Vagina (tissue), 2 donors: Measurements from ENCODE around the gene KYAT1. TPM values are rescaled to one million over a fixed set of nuclear protein-coding genes. Genes with fewer than 3 reads are reported as not detected.
A peak's percentile ranks its signal among the peaks of the same experiment; 100 is the strongest.
"Not testable (repeated sequence)": the region's sequence is repeated elsewhere in the genome, so short reads cannot be mapped to it uniquely, and the experiment has no call there.

Experiments
- DNase-seq, 2 donors: peaks; one replicate each; pipeline ENCODE4 v3.0.0-alpha.2; 2017; ENCODE audit errors: extremely low spot score in 2 of 2
- H3K27ac ChIP-seq: fragments of 200-600 bp; sonication (generic); one replicate; pipeline ENCODE4 v1.5.1; 2019
- H3K27me3 ChIP-seq: fragments of 200-600 bp; sonication (generic); one replicate; pipeline ENCODE4 v1.5.1; 2019
- H3K36me3 ChIP-seq, 2 donors: fragments of 200-600 bp; sonication (generic); one replicate each; pipeline ENCODE4 v1.5.1; 2017 to 2019
- H3K4me1 ChIP-seq: fragments of 200-600 bp; sonication (generic); one replicate; pipeline ENCODE4 v1.5.1; 2019
- H3K4me3 ChIP-seq, 2 donors: fragments of 200-600 bp; sonication (generic); 1 replicate in 1 of 2; 2 replicates in 1 of 2; pipeline ENCODE4 v1.5.1; 2016 to 2019
- H3K9me3 ChIP-seq: fragments of 200-600 bp; sonication (generic); one replicate; pipeline ENCODE4 v1.5.1; 2019
- CTCF ChIP-seq, 3 experiments: fragments of 450-650 bp in 2 of 3; fragments of 200-600 bp in 1 of 3; sonication (generic) in 1 of 3; IDR thresholded peaks; one replicate each; pipeline ENCODE4 v1.5.1; 2017 to 2019; ENCODE audit warnings: antibody characterized with exemption in 3 of 3, mild to moderate bottlenecking in 2 of 3, moderate library complexity in 2 of 3
- POLR2A ChIP-seq, 2 donors: fragments of 450-650 bp; IDR thresholded peaks; one replicate each; pipeline ENCODE4 v1.6.1; 2017; ENCODE audit warnings: antibody characterized with exemption in 2 of 2, mild to moderate bottlenecking in 2 of 2, moderate library complexity in 2 of 2
- POLR2AphosphoS5 ChIP-seq, 2 donors: sonication (generic); formaldehyde crosslinking; IDR thresholded peaks; one replicate each; pipeline ENCODE4 v1.9.0; 2017; ENCODE audit warnings: antibody characterized with exemption in 2 of 2, mild to moderate bottlenecking in 2 of 2, low read depth in 1 of 2; ENCODE audit not compliant: insufficient read depth in 1 of 2
- intact Hi-C: fragments of 100-400 bp; cut with DNase I; formaldehyde crosslinking; loops from one replicate; pipeline ENCODE4 v1.15.1; 2023
- total RNA-seq: library from RNA; depleted of rRNA; stranded (reverse); fragments of >200 nt; gene quantifications from one replicate; pipeline ENCODE4 v1.2.3, GENCODE V29; 2016

KYAT1 gene
- total RNA-seq, 1 donor from 2014 or later = 11.0 TPM

DNA sequence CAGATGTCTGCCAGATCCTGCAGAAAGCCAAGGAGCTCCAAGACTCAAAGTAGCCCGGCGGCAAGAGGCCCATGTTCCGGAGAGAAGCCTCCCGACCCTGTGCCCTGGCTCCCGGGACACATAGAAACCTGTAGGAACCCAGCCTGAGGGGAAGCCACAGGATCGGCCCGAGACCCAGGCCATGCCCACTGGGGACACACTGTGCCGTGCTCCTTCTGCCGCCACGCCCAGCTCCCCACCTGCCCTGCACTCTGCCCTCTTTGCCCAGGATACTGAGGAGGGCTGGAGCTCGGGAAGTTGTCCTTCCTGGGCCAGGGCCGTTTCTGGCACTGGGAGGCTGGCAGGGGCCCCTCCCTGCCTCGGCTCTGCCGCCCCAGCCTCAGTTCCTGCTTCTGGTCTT lies 73.9 kb downstream of the KYAT1 start:
- intact Hi-C loops = no loop called here
- no peak for DNase-seq
- Histone ChIP-seq H3K27ac (no peak overlapping the region), H3K4me1 (no peaks in the 10 kb centered on the region), H3K27me3 (no peaks in the 10 kb centered on the region), H3K4me3 (no peak overlapping the region), H3K36me3 (peaks cover 0 to 44% of the 10 kb centered on the region in 2 donors), H3K9me3 (no peaks in the 10 kb centered on the region)
- TF ChIP-seq CTCF (IDR thresholded peaks at IDR 0.05) (no peak), POLR2AphosphoS5 (IDR thresholded peaks at IDR 0.05; ENCODE audit: insufficient read depth in 1 of 2, low read depth in 1 of 2) (no peak), POLR2A (IDR thresholded peaks at IDR 0.05) (no peak)

DNA sequence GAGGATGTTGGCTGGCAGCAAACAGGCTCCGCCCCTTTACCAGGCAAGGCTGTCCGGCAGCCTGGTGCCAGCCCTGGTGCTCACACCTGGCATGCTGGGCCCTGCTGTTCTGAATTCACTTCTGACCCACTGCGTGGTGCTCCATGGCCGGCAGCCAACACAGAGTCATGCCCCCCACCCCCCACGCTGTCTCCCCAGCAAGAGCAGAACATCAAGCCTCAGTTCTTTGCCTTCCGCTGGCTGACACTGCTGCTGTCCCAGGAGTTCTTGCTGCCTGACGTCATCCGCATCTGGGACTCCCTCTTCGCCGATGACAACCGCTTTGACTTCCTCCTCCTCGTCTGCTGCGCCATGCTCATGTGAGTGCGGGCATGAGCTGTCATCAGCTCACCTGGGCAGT lies 76.1 kb downstream of the KYAT1 start:
- no peak for TF ChIP-seq CTCF (IDR thresholded peaks at IDR 0.05)
- no peak for TF ChIP-seq POLR2A (IDR thresholded peaks at IDR 0.05)
- TF ChIP-seq POLR2AphosphoS5 (IDR thresholded peaks at IDR 0.05; ENCODE audit: insufficient read depth in 1 of 2, low read depth in 1 of 2) = no peak
- peak in 1 of 2 donors; percentile 90 for DNase-seq
- Histone ChIP-seq H3K9me3 (no peaks in the 10 kb centered on the region), H3K4me1 (no peaks in the 10 kb centered on the region), H3K27ac (no peak overlapping the region), H3K36me3 (peaks cover 0 to 55% of the 10 kb centered on the region in 2 donors), H3K4me3 (no peak overlapping the region), H3K27me3 (no peaks in the 10 kb centered on the region)
- intact Hi-C loops = no loop called here

DNA sequence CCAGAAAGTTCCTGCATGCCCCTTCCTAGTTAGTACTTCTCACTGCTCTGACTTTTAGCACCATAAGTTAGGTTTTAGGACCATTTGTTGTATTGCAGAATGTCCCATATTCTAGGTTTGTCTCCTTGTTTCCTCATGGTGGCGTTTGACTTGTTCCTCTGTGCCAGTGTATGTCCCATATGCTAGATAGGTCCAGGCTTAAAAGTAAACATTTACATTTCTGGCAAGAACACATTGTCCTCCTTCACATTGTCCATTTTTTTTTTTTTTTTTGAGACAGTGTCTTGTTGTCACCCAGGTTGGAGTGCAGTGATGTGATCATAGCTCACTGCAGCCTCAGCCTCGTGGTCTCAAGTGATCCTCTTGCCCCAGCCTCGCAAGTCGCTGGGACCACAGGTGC lies 79.3 kb downstream of the KYAT1 start:
- no peak overlapping the region for H3K4me3 ChIP-seq
- intact Hi-C loops = no loop called here
- H3K9me3 ChIP-seq = no peaks in the 10 kb centered on the region
- H3K36me3 ChIP-seq = peaks cover 0 to 75% of the 10 kb centered on the region in 2 donors
- no peaks in the 10 kb centered on the region for H3K27me3 ChIP-seq
- no peak overlapping the region for H3K27ac ChIP-seq
- H3K4me1 ChIP-seq = no peaks in the 10 kb centered on the region
- TF ChIP-seq POLR2A (IDR thresholded peaks at IDR 0.05) (no peak), POLR2AphosphoS5 (IDR thresholded peaks at IDR 0.05; ENCODE audit: insufficient read depth in 1 of 2, low read depth in 1 of 2) (no peak), CTCF (IDR thresholded peaks at IDR 0.05) (no peak)
- no peak for DNase-seq

GRCh38 chr9:128800061-128800460 lies 81.7 kb downstream of the KYAT1 start:
- Histone ChIP-seq H3K27ac (no peak overlapping the region), H3K27me3 (no peaks in the 10 kb centered on the region), H3K4me1 (no peaks in the 10 kb centered on the region), H3K36me3 (peaks cover 0 to 70% of the 10 kb centered on the region in 2 donors), H3K9me3 (no peaks in the 10 kb centered on the region), H3K4me3 (no peak overlapping the region)
- TF ChIP-seq POLR2AphosphoS5 (IDR thresholded peaks at IDR 0.05; ENCODE audit: insufficient read depth in 1 of 2, low read depth in 1 of 2) = no peak
- TF ChIP-seq CTCF (IDR thresholded peaks at IDR 0.05) = no peak
- TF ChIP-seq POLR2A (IDR thresholded peaks at IDR 0.05) = no peak
- intact Hi-C loops = no loop called here
- no peak for DNase-seq

- Histone ChIP-seq H3K27ac (no peak overlapping the region), H3K9me3 (no peaks in the 10 kb centered on the region), H3K4me1 (no peaks in the 10 kb centered on the region), H3K27me3 (no peaks in the 10 kb centered on the region), H3K36me3 (peaks cover 0 to 64% of the 10 kb centered on the region in 2 donors), H3K4me3 (no peak overlapping the region)
- no peak for TF ChIP-seq POLR2AphosphoS5 (IDR thresholded peaks at IDR 0.05; ENCODE audit: insufficient read depth in 1 of 2, low read depth in 1 of 2)
- no peak for TF ChIP-seq CTCF (IDR thresholded peaks at IDR 0.05)
- TF ChIP-seq POLR2A (IDR thresholded peaks at IDR 0.05) = no peak
- no peak for DNase-seq
- intact Hi-C loops = no loop called here
Measured at GRCh38 chr9:128798896-128799295, 82.9 kb downstream of the KYAT1 start.

DNA sequence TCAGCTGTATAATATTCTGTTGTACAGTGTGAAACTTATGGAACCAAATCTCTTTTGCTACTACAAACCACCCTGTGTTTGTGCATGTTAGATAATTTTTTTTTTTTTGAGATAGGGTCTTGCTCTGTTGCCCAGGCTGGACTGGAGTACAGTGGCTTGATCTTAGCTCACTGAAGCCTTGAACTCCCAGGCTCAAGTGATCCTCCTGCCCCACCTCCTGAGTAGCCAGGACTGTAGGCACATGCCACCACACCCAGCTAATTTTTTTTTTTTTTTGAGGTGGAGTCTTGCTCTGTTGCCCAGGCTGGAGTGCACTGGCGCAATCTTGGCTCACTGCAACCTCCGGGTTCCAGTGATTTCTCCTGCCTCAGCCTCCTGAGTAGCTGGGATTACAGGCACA lies 86.8 kb downstream of the KYAT1 start:
- H3K4me1 ChIP-seq, H3K27ac ChIP-seq, H3K9me3 ChIP-seq, H3K27me3 ChIP-seq, H3K4me3 ChIP-seq, DNase-seq, intact Hi-C loops: not testable (repeated sequence)
- peaks cover 0 to 71% of the 10 kb centered on the region in 2 donors for H3K36me3 ChIP-seq
